ENCODE results near the gene RELCH.
A peak's percentile ranks its signal among the peaks of the same experiment; 100 is the strongest.

The RELCH gene

GRCh38 chr18:62187543-62188510, 772 bp downstream of the RELCH start:
- H3K9me2 ChIP-seq (replicated peaks; ENCODE audit: control insufficient read depth, low read length): no peaks in the 10 kb centered on the region
- H4K20me1 ChIP-seq (ENCODE audit: control insufficient read depth, insufficient read depth, low read depth, low read length): peaks cover 15% of the 10 kb centered on the region; the same call in 1 of the 2 replicates
- TF ChIP-seq, protein P1, sequence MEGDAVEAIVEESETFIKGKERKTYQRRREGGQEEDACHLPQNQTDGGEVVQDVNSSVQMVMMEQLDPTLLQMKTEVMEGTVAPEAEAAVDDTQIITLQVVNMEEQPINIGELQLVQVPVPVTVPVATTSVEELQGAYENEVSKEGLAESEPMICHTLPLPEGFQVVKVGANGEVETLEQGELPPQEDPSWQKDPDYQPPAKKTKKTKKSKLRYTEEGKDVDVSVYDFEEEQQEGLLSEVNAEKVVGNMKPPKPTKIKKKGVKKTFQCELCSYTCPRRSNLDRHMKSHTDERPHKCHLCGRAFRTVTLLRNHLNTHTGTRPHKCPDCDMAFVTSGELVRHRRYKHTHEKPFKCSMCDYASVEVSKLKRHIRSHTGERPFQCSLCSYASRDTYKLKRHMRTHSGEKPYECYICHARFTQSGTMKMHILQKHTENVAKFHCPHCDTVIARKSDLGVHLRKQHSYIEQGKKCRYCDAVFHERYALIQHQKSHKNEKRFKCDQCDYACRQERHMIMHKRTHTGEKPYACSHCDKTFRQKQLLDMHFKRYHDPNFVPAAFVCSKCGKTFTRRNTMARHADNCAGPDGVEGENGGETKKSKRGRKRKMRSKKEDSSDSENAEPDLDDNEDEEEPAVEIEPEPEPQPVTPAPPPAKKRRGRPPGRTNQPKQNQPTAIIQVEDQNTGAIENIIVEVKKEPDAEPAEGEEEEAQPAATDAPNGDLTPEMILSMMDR (IDR thresholded peaks at IDR 0.05; ENCODE audit: low read depth, low read length, poor library complexity, severe bottlenecking): peak; percentile 61
- no peak for TF ChIP-seq EZH2phosphoT487 (IDR thresholded peaks at IDR 0.05; ENCODE audit: borderline replicate concordance, low read length)
- no peaks in the 10 kb centered on the region for H3K27me3 ChIP-seq (ENCODE audit: control insufficient read depth, low read length)
- H3F3A ChIP-seq (ENCODE audit: control insufficient read depth, insufficient read depth): peaks cover 8% of the 10 kb centered on the region; the same call in 1 of the 2 replicates
- H3K79me2 ChIP-seq (ENCODE audit: control insufficient read depth, low read length): peaks cover 90% of the 10 kb centered on the region
- H3K4me2 ChIP-seq (ENCODE audit: low read length): peak overlapping the region; percentile 94
- peaks cover 44% of the 10 kb centered on the region for H3K4me1 ChIP-seq (ENCODE audit: control insufficient read depth, low read length)
- H3K9me3 ChIP-seq (ENCODE audit: control insufficient read depth, insufficient read depth, low read length): peaks cover 6% of the 10 kb centered on the region; the same call in 1 of the 2 replicates
- H3K36me3 ChIP-seq (ENCODE audit: control insufficient read depth, low read length): peaks cover 37% of the 10 kb centered on the region
- H3K4me3 ChIP-seq (ENCODE audit: low read length): peak overlapping the region; percentile 100
- H3K27ac ChIP-seq (ENCODE audit: low read depth, low read length): peak overlapping the region; percentile 51

GRCh38 chr18:62189208-62189607, 2.2 kb downstream of the RELCH start:
- peaks cover 97% of the 10 kb centered on the region for H3K79me2 ChIP-seq (ENCODE audit: control insufficient read depth, low read length)
- peaks cover 38% of the 10 kb centered on the region for H3K4me1 ChIP-seq (ENCODE audit: control insufficient read depth, low read length)
- TF ChIP-seq, protein P1 (IDR thresholded peaks at IDR 0.05; ENCODE audit: low read depth, low read length, poor library complexity, severe bottlenecking): no peak
- no peak for TF ChIP-seq EZH2phosphoT487 (IDR thresholded peaks at IDR 0.05; ENCODE audit: borderline replicate concordance, low read length)
- no peaks in the 10 kb centered on the region for H3K9me2 ChIP-seq (replicated peaks; ENCODE audit: control insufficient read depth, low read length)
- H3K27me3 ChIP-seq (ENCODE audit: control insufficient read depth, low read length): no peaks in the 10 kb centered on the region
- no peak overlapping the region for H3K27ac ChIP-seq (ENCODE audit: low read depth, low read length)
- H3K9me3 ChIP-seq (ENCODE audit: control insufficient read depth, insufficient read depth, low read length): peaks cover 6% of the 10 kb centered on the region; the same call in 1 of the 2 replicates
- peaks cover 8% of the 10 kb centered on the region; the same call in 1 of the 2 replicates for H3F3A ChIP-seq (ENCODE audit: control insufficient read depth, insufficient read depth)
- H3K4me2 ChIP-seq (ENCODE audit: low read length): peak overlapping the region; percentile 94
- peak overlapping the region; percentile 100 for H3K4me3 ChIP-seq (ENCODE audit: low read length)
- H3K36me3 ChIP-seq (ENCODE audit: control insufficient read depth, low read length): peaks cover 37% of the 10 kb centered on the region
- H4K20me1 ChIP-seq (ENCODE audit: control insufficient read depth, insufficient read depth, low read depth, low read length): peaks cover 11% of the 10 kb centered on the region; the same call in 1 of the 2 replicates

DNA sequence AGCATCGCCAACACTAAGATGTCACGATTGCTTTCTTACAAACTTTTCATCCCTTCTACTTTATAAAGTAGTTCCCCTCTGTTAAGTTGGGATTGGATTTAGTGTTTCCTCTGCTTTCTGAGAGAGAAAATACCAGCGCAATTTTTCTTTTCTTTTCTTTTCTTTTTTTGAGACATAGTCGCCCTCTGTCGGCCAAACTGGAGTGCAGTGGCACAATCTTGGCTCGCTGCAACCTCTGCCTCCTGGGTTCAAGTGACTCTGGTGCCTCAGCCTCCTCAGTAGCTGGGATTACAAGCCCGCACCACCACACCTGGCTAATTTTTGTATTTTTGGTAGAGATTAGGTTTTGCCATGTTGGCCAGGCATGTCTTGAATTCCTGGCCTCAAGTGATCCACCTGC, 9.0 kb downstream of the RELCH start:
- Histone ChIP-seq H3K36me3 (ENCODE audit: control insufficient read depth, low read length) (peaks cover 9% of the 10 kb centered on the region), H3K27me3 (ENCODE audit: control insufficient read depth, low read length) (no peaks in the 10 kb centered on the region), H3K4me1 (ENCODE audit: control insufficient read depth, low read length) (no peaks in the 10 kb centered on the region; the same call in 1 of the 2 replicates), H3K27ac (ENCODE audit: low read depth, low read length) (no peak overlapping the region), H3K4me3 (ENCODE audit: low read length) (no peak overlapping the region), H3K9me3 (ENCODE audit: control insufficient read depth, insufficient read depth, low read length) (peaks cover 6% of the 10 kb centered on the region; the same call in 1 of the 2 replicates), H4K20me1 (ENCODE audit: control insufficient read depth, insufficient read depth, low read depth, low read length) (no peaks in the 10 kb centered on the region), H3K9me2 (replicated peaks; ENCODE audit: control insufficient read depth, low read length) (no peaks in the 10 kb centered on the region), H3F3A (ENCODE audit: control insufficient read depth, insufficient read depth) (no peaks in the 10 kb centered on the region), H3K4me2 (ENCODE audit: low read length) (no peak overlapping the region), H3K79me2 (ENCODE audit: control insufficient read depth, low read length) (peaks cover 94% of the 10 kb centered on the region)
- TF ChIP-seq EZH2phosphoT487 (IDR thresholded peaks at IDR 0.05; ENCODE audit: borderline replicate concordance, low read length): no peak
- TF ChIP-seq, protein P1 (IDR thresholded peaks at IDR 0.05; ENCODE audit: low read depth, low read length, poor library complexity, severe bottlenecking): no peak

Measured in DOHH2 (cell line).